K562 (cell line): ENCODE results near the gene GALK2. TPM values are rescaled to one million over a fixed set of nuclear protein-coding genes. Genes with fewer than 3 reads are reported as not detected.
"Not testable (repeated sequence)": the region's sequence is repeated elsewhere in the genome, so short reads cannot be mapped to it uniquely, and the experiment has no call there.

Source experiments
- ATAC-seq: fragments of 200-7000 bp; cut with Tn5 transposase; 3 replicates; pipeline ENCODE4 v1.9.1; 2020; ENCODE audit warnings: moderate library complexity
- BruUV-seq: library from RNA; stranded (reverse); fragments of 400-500 nt; replicated peaks from 2 replicates; lab custom pipeline; 2021; lab: Mats Ljungman, UMichigan
- CTCF ChIA-PET: fragments of 300-600 bp; formaldehyde crosslinking; extraction: SDS; loops from one replicate; lab custom pipeline; 2021; ENCODE audit warnings: low intra/inter-chr PET ratio; lab: Yijun Ruan, JAX
- POLR2A ChIA-PET: fragments of 300-600, 350-650 bp; sonication (Branson Sonifier 250); formaldehyde crosslinking; extraction: SDS; loops from one replicate; lab custom pipeline; 2021; ENCODE audit warnings: antibody characterized with exemption, inconsistent platforms; lab: Yijun Ruan, JAX
- DNase-seq, 4 experiments: peaks; one replicate each; pipeline versions ENCODE4 v3.0.0 to v3.0.0-alpha.2; 2011 to 2018; ENCODE audit warnings: low spot score in 3 of 4, mixed read lengths in 3 of 4; ENCODE audit errors: extremely low read depth in 1 of 4
- FAIRE-seq: peaks from 2 replicates; lab custom pipeline; 2011; peaks lifted over from hg19 to GRCh38; lab: Jason Lieb, UNC
- H2AFZ ChIP-seq: 2 replicates; pipeline ENCODE4 v1.6.0; 2011; ENCODE audit warnings: low read depth, low read length, control low read depth, inconsistent platforms
- H3K27ac ChIP-seq: fragments of 200-600 bp; 3 replicates; pipeline ENCODE4 v1.8.0; 2011; ENCODE audit warnings: low read depth, mild to moderate bottlenecking, control low read depth, inconsistent platforms, low read length, moderate library complexity, mixed read lengths; ENCODE audit errors: extremely low read depth
- H3K27me3 ChIP-seq, 2 experiments: fragments of 300-600 bp in 1 of 2; 2 replicates in 1 of 2; 3 replicates in 1 of 2; pipeline versions ENCODE4 v1.6.0 to v1.8.0; 2011; ENCODE audit warnings: inconsistent platforms in 2 of 2, low read length in 2 of 2, mild to moderate bottlenecking in 1 of 2, mixed read lengths in 1 of 2, moderate library complexity in 1 of 2; ENCODE audit not compliant: control insufficient read depth in 2 of 2, insufficient read depth in 2 of 2
- H3K36me3 ChIP-seq: fragments of 300-600 bp; 3 replicates; pipeline ENCODE4 v1.8.0; 2011; ENCODE audit warnings: mild to moderate bottlenecking, low read length, inconsistent platforms; ENCODE audit not compliant: control insufficient read depth, insufficient read depth
- H3K4me1 ChIP-seq, 2 experiments: fragments of 200-600 bp in 1 of 2; replicated peaks in 1 of 2; 2 replicates in 1 of 2; 3 replicates in 1 of 2; pipeline versions ENCODE4 v1.5.1 to v1.8.0; 2011; ENCODE audit warnings: inconsistent platforms in 2 of 2, low read length in 2 of 2, mild to moderate bottlenecking in 1 of 2, mixed read lengths in 1 of 2, moderate library complexity in 1 of 2; ENCODE audit not compliant: control insufficient read depth in 2 of 2, insufficient read depth in 2 of 2
- H3K4me2 ChIP-seq: 2 replicates; pipeline ENCODE4 v1.6.1; 2011; ENCODE audit warnings: low read length, control low read depth, inconsistent platforms, mixed read lengths; ENCODE audit not compliant: insufficient read depth
- H3K4me3 ChIP-seq: fragments of 200-600 bp; sonication (generic), shearing (Covaris generic); 2 replicates; pipeline ENCODE4 v1.5.1; 2016; ENCODE audit warnings: control low read depth, inconsistent platforms
- H3K79me2 ChIP-seq: fragments of 200-600 bp; 3 replicates; pipeline ENCODE4 v1.8.0; 2011; ENCODE audit warnings: low read length, inconsistent platforms; ENCODE audit not compliant: control insufficient read depth, insufficient read depth
- H3K9ac ChIP-seq, 2 experiments: 2 replicates each; pipeline versions ENCODE4 v1.6.0 to v1.6.1; 2011; ENCODE audit warnings: low read depth in 2 of 2, low read length in 2 of 2, control low read depth in 1 of 2, inconsistent platforms in 1 of 2, mild to moderate bottlenecking in 1 of 2, mixed read lengths in 1 of 2; ENCODE audit not compliant: insufficient read depth in 1 of 2
- H3K9me1 ChIP-seq: one replicate; pipeline ENCODE4 v1.6.0; 2011; ENCODE audit warnings: inconsistent platforms, mild to moderate bottlenecking, low read length, moderate library complexity; ENCODE audit not compliant: control insufficient read depth, insufficient read depth
- H3K9me3 ChIP-seq: replicated peaks from 2 replicates; pipeline ENCODE4 v1.5.1; 2011; ENCODE audit warnings: low read depth, low read length, inconsistent platforms; ENCODE audit not compliant: control insufficient read depth, insufficient read depth
- H4K20me1 ChIP-seq: replicated peaks from 2 replicates; pipeline ENCODE4 v1.6.1; 2011; ENCODE audit warnings: low read length, inconsistent platforms, mixed read lengths; ENCODE audit not compliant: control insufficient read depth, insufficient read depth
- ATF3 ChIP-seq, 2 experiments: fragments of 450-650 bp in 1 of 2; sonication (generic) in 1 of 2; formaldehyde crosslinking in 1 of 2; IDR thresholded peaks in 1 of 2; conservative IDR thresholded peaks in 1 of 2; 2 replicates each; pipeline versions ENCODE4 v1.6.1 to v1.8.1; 2016 to 2023; ENCODE audit warnings: mild to moderate bottlenecking in 2 of 2, moderate library complexity in 2 of 2, inconsistent platforms in 1 of 2, missing genetic modification reagents in 1 of 2
- CTBP1 ChIP-seq: fragments of 450-650 bp; IDR thresholded peaks from 2 replicates; pipeline ENCODE4 v1.6.1; 2016; ENCODE audit warnings: borderline replicate concordance
- GATA2 ChIP-seq: sonication (generic); formaldehyde crosslinking; IDR thresholded peaks from 2 replicates; pipeline ENCODE4 v1.4.0; 2020; ENCODE audit warnings: mild to moderate bottlenecking, missing genetic modification reagents
- HDAC1 ChIP-seq, 2 experiments: fragments of 450-650 bp; IDR thresholded peaks; 2 replicates each; pipeline ENCODE4 v1.6.1; 2016 to 2017; ENCODE audit warnings: inconsistent platforms in 1 of 2, mild to moderate bottlenecking in 1 of 2, moderate library complexity in 1 of 2
- KAT8 ChIP-seq: fragments of 450-650 bp; IDR thresholded peaks from 2 replicates; pipeline ENCODE4 v1.6.1; 2016; ENCODE audit warnings: low read depth, mild to moderate bottlenecking
- PURB ChIP-seq: sonication (generic); formaldehyde crosslinking; IDR thresholded peaks from 2 replicates; pipeline ENCODE4 v1.9.0; 2021; ENCODE audit warnings: low read depth, mild to moderate bottlenecking, missing genetic modification reagents
- SAFB2 ChIP-seq: fragments of 200-400 bp; formaldehyde crosslinking; IDR thresholded peaks from 2 replicates; pipeline ENCODE4 v1.6.1; 2018; ENCODE audit warnings: borderline replicate concordance, low read length, low read depth, moderate library complexity; ENCODE audit not compliant: severe bottlenecking
- ZKSCAN8 ChIP-seq: fragments of 200-800 bp; sonication (Bioruptor generic); IDR thresholded peaks from 2 replicates; pipeline ENCODE4 v1.6.1; 2016; ENCODE audit warnings: missing genetic modification characterization, missing compliant biosample characterization
- ZNF444 ChIP-seq: fragments of 250-450 bp; sonication (Bioruptor Pico); IDR thresholded peaks from 2 replicates; pipeline ENCODE4 v1.4.0; 2020; ENCODE audit warnings: mild to moderate bottlenecking, moderate library complexity
- WGBS: fragments of 100-300 bp; shearing (Covaris generic); methylation state at CpG from one replicate; pipeline ENCODE4 v1.1.6; 2016; ENCODE audit warnings: low coverage, mixed read lengths; ENCODE audit not compliant: insufficient coverage; ENCODE audit errors: missing lambda C conversion rate; 5-methylcytosine and 5-hydroxymethylcytosine counted together
- in situ Hi-C: fragments of 300-500 bp; cut with MboI; formaldehyde crosslinking; loops from 4 replicates; pipeline ENCODE4 v1.15.0; 2018; ENCODE audit warnings: inconsistent platforms, mixed read lengths
- intact Hi-C: fragments of 100-400 bp; cut with micrococcal nuclease; formaldehyde crosslinking; loops from 2 replicates; pipeline ENCODE4 v1.14.2; 2022
- polyA plus RNA-seq, 8 experiments: library from polyadenylated mRNA; depleted of rRNA in 4 of 8; stranded (reverse) in 5 of 8; unstranded in 3 of 8; fragments of >200 nt; fragmentation: Nextera tagmentation in 2 of 8; fragmentation: Illumina TruSeq in 1 of 8; extraction: Ambion mirVana in 2 of 8; extraction: Trizol in 1 of 8; gene quantifications; 2 replicates each; pipeline versions ENCODE4 v1.2.1 to v1.2.3, GENCODE V29; 2011 to 2014; ENCODE audit warnings: inconsistent platforms in 1 of 8, missing spikeins in 1 of 8
- total RNA-seq, 7 experiments: library from RNA; depleted of rRNA in 6 of 7; stranded (reverse); fragments of >200 nt in 6 of 7; fragmentation: Illumina TruSeq in 2 of 7; extraction: Trizol in 2 of 7; gene quantifications; 2 replicates each; pipeline versions ENCODE4 v1.2.1 to v1.2.3, GENCODE V29; 2011 to 2021; ENCODE audit warnings: low replicate concordance in 1 of 7
- TF ChIP-seq, protein P1 (sequence below): fragments of 250-450 bp; sonication (Bioruptor Pico); IDR thresholded peaks from 2 replicates; pipeline ENCODE4 v1.8.0; 2021; ENCODE audit warnings: mild to moderate bottlenecking, moderate library complexity

Gene GALK2
- total and polyA plus RNA-seq, 9 of the 15 experiments (the other 6 are each of a cell fraction or from before 2014, with no cell fraction given): 32.8 to 82.0 (median 54.4) TPM

DNA sequence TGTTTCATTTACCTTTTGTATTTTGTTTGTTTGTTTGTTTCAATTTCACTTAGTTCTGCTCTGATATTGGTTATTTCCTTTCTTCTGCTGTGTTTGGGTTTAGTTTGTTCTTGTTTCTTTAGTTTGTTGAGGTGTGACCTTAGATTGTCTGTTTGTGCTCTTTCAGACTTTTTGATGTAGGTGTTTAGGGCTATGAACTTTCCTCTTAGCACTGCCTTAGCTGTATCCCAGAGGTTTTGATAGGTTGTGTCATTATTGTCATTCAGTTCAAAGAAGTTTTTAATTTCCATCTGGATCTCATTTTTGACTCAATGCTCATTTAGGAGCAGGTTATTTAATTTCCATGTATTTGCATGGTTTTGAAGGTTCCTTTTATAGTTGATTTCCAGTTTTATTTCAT lies 38.1 kb downstream of the GALK2 start:
- ATAC-seq, H3K27ac ChIP-seq, H3K4me2 ChIP-seq, H3K9me1 ChIP-seq, BruUV-seq, FAIRE-seq, H3K4me1 ChIP-seq, H3K9me3 ChIP-seq, intact Hi-C loops, H3K9ac ChIP-seq, CTCF ChIA-PET, H2AFZ ChIP-seq, H3K27me3 ChIP-seq, in situ Hi-C loops, DNase-seq, POLR2A ChIA-PET, H3K4me3 ChIP-seq, H4K20me1 ChIP-seq: not testable (repeated sequence)
- H3K36me3 ChIP-seq: peaks cover 32% of the 10 kb centered on the region; the same call in 2 of the 3 replicates
- H3K79me2 ChIP-seq: peaks cover 59% of the 10 kb centered on the region

GRCh38 chr15:49212897-49213296 lies 42.9 kb downstream of the GALK2 start:
- Histone ChIP-seq H3K27ac (no peak overlapping the region), H2AFZ (no peak overlapping the region), H3K9me3 (peaks cover 4% of the 10 kb centered on the region; the same call in 1 of the 2 replicates), H3K4me2 (no peak overlapping the region), H3K4me3 (no peak overlapping the region), H3K36me3 (peaks cover 23% of the 10 kb centered on the region), H4K20me1 (no peaks in the 10 kb centered on the region), H3K79me2 (peaks cover 65% of the 10 kb centered on the region), H3K27me3 (no peaks in the 10 kb centered on the region)
- DNase-seq (no peak), FAIRE-seq (no peak), ATAC-seq (no peak)
- ChIA-PET POLR2A (no interaction called here), CTCF (no interaction called here)
- no TSS peak for BruUV-seq
- TF ChIP-seq ZNF444 (no peak), ZKSCAN8 (no peak), ATF3 (IDR thresholded peaks at IDR 0.05) (no peak), ATF3 (CRISPR knock-in tag; conservative IDR thresholded peaks at IDR 0.05) (no peak), CTBP1 (no peak), KAT8 (no peak), SAFB2 (no peak), HDAC1 (IDR thresholded peaks at IDR 0.05) (no peak), GATA2 (CRISPR knock-in tag) (no peak), PURB (CRISPR knock-in tag) (no peak)
- TF ChIP-seq, protein P1, sequence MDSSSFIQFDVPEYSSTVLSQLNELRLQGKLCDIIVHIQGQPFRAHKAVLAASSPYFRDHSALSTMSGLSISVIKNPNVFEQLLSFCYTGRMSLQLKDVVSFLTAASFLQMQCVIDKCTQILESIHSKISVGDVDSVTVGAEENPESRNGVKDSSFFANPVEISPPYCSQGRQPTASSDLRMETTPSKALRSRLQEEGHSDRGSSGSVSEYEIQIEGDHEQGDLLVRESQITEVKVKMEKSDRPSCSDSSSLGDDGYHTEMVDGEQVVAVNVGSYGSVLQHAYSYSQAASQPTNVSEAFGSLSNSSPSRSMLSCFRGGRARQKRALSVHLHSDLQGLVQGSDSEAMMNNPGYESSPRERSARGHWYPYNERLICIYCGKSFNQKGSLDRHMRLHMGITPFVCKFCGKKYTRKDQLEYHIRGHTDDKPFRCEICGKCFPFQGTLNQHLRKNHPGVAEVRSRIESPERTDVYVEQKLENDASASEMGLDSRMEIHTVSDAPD (CRISPR knock-in tag): no peak
- TF ChIP-seq, all 486 proteins: peak for 0
- H3K9me1 ChIP-seq: no peaks in the 10 kb centered on the region
- WGBS: 91% methylated on average over 1 of the region's 1 CpG
- H3K4me1 ChIP-seq: no peaks in the 10 kb centered on the region
- intact Hi-C loops (no loop called here), in situ Hi-C loops (no loop called here)
- H3K9ac ChIP-seq: no peak overlapping the region
